Measurements from ENCODE around the gene NEDD4. TPM values are rescaled to one million over a fixed set of nuclear protein-coding genes. Genes with fewer than 3 reads are reported as not detected.

Gene NEDD4
- total RNA-seq, 1 donor from 2014 or later = 6.1 TPM

GRCh38 chr15:56001471-56002078 is 8.2 kb upstream of the NEDD4 start:
- Histone ChIP-seq H3K9me3 (no peaks in the 10 kb centered on the region), H3K27me3 (no peaks in the 10 kb centered on the region)

GRCh38 chr15:55999658-56000057 is 6.2 kb upstream of the NEDD4 start:
- H3K9me3 ChIP-seq = no peaks in the 10 kb centered on the region
- intact Hi-C loops (cut with DNase I) = loop anchor here (2.0 to 10.0 kb wide), 3 partner anchors 19 to 245 kb away; partner anchors contain the start of gene RFX7
- peaks cover 0 to 2% of the 10 kb centered on the region in 2 donors for H3K4me1 ChIP-seq
- H3K36me3 ChIP-seq = no peaks in the 10 kb centered on the region
- no peak overlapping the region for H3K27ac ChIP-seq
- no peaks in the 10 kb centered on the region for H3K27me3 ChIP-seq
- no peak overlapping the region for H3K4me3 ChIP-seq
- TF ChIP-seq CTCF (IDR thresholded peaks at IDR 0.05) = no peak
- no peak for DNase-seq (ENCODE audit: low spot score in 2 of 2)

More at GRCh38 chr15:56001471-56002078, 8.2 kb upstream of the NEDD4 start:
- Histone ChIP-seq H3K36me3 (no peaks in the 10 kb centered on the region), H3K4me1 (no peaks in the 10 kb centered on the region), H3K4me3 (no peak overlapping the region), H3K27ac (no peak overlapping the region)
- TF ChIP-seq CTCF (IDR thresholded peaks at IDR 0.05) = no peak
- intact Hi-C loops (cut with DNase I) = no loop called here
- DNase-seq (ENCODE audit: low spot score in 2 of 2) = no peak

GRCh38 chr15:55998478-55998877 is 5.1 kb upstream of the NEDD4 start:
- H3K36me3 ChIP-seq = no peaks in the 10 kb centered on the region
- H3K27ac ChIP-seq = no peak overlapping the region
- peaks cover 0 to 5% of the 10 kb centered on the region in 2 donors for H3K4me1 ChIP-seq
- TF ChIP-seq CTCF (IDR thresholded peaks at IDR 0.05) = no peak
- intact Hi-C loops (cut with DNase I) = loop anchor here (2.0 to 10.0 kb wide), 3 partner anchors 20 to 246 kb away; partner anchors contain the start of gene RFX7
- no peaks in the 10 kb centered on the region for H3K9me3 ChIP-seq
- H3K27me3 ChIP-seq = no peaks in the 10 kb centered on the region
- no peak for DNase-seq (ENCODE audit: low spot score in 2 of 2)
- H3K4me3 ChIP-seq = no peak overlapping the region

GRCh38 chr15:55993804-55994560 is 570 bp upstream of the NEDD4 start:
- H3K36me3 ChIP-seq = no peaks in the 10 kb centered on the region
- DNase-seq (ENCODE audit: low spot score in 2 of 2) = no peak
- peak overlapping the region; percentile 88 to 89 for H3K4me3 ChIP-seq
- no peaks in the 10 kb centered on the region for H3K27me3 ChIP-seq
- peak in 1 of 3 experiments; percentile 32 for TF ChIP-seq CTCF (IDR thresholded peaks at IDR 0.05)
- H3K4me1 ChIP-seq = peaks cover 0 to 8% of the 10 kb centered on the region in 2 donors
- no peaks in the 10 kb centered on the region for H3K9me3 ChIP-seq
- intact Hi-C loops (cut with DNase I) = loop anchor here (2.0 to 10.0 kb wide), 5 partner anchors 13 to 251 kb away; partner anchors contain the start of gene RFX7
- H3K27ac ChIP-seq = peak overlapping the region; percentile 88 to 95

GRCh38 chr15:55992769-55993110 is 672 bp downstream of the NEDD4 start:
- H3K27ac ChIP-seq = peak overlapping the region; percentile 88 to 95
- intact Hi-C loops (cut with DNase I) = loop anchor here (2.0 to 10.0 kb wide), 4 partner anchors 14 to 252 kb away; partner anchors contain the start of gene RFX7
- peak overlapping the region; percentile 88 to 89 for H3K4me3 ChIP-seq
- no peak for DNase-seq (ENCODE audit: low spot score in 2 of 2)
- TF ChIP-seq CTCF (IDR thresholded peaks at IDR 0.05) = no peak
- H3K9me3 ChIP-seq = no peaks in the 10 kb centered on the region
- no peaks in the 10 kb centered on the region for H3K36me3 ChIP-seq
- H3K4me1 ChIP-seq = peaks cover 0 to 8% of the 10 kb centered on the region in 2 donors
- H3K27me3 ChIP-seq = no peaks in the 10 kb centered on the region

All from ascending aorta (tissue), 2 donors.